ENCODE measurements around the gene PJA2. TPM values are rescaled to one million over a fixed set of nuclear protein-coding genes. Genes with fewer than 3 reads are reported as not detected.

The PJA2 gene
- polyA plus RNA-seq, 4 donors, result 23.0 to 80.5 (median 31.8) TPM

DNA sequence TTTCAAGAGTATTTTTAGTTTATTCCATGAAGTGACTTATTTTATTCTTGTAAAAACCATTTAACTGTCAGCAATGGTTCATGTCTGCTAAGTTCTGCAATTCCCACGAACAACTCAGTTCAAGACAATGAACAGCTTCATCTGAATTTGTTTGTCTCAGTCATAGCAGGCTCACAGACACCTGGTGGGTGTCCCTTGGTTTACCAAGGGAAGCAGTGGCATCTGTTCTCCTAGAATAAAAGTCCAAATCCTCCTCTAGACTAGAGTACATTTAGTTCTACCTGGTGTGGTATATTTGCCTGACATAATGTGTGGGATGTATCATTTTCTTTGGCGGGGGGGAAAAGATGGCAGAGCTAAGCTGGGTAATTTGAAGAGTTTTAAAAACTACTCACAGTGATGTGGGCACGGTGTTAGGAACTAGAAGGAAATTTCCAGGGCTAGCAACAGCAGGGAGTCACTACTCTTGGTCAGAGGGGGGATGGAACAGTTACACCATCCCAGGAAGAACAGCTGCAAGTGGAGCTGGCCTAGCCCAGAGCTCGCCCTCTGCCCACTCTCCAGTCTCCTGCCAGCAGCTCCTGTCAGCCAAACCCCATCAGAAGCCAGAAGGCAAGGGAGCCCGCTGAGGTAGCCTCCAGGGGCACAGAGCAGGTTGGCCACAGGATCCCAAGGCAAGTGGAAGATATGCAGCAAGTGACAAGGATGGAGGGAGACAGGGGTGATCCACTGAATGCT, 100.3 kb downstream of the PJA2 start:
- WGBS, 3 donors, result 84 to 86% (median 85%) methylated on average over 5 of the region's 5 CpGs
- Histone ChIP-seq H3K9me3 (ENCODE audit: control insufficient read depth in 2 of 2, insufficient read depth in 1 of 2, low read depth in 1 of 2, low read length in 1 of 2) (peaks cover 0 to 2% of the 10 kb centered on the region in 2 donors), H3K4me3 (ENCODE audit: low read depth in 1 of 3, low read length in 3 of 3) (no peak overlapping the region), H3K27me3 (ENCODE audit: control insufficient read depth in 3 of 3, insufficient read depth in 3 of 3, low read length in 3 of 3) (no peaks in the 10 kb centered on the region), H3K36me3 (ENCODE audit: control insufficient read depth in 3 of 3, insufficient read depth in 2 of 3, low read depth in 1 of 3, low read length in 3 of 3) (no peaks in the 10 kb centered on the region), H3K27ac (ENCODE audit: low read depth in 1 of 3, low read length in 2 of 3) (no peak overlapping the region), H3K4me1 (ENCODE audit: control insufficient read depth in 3 of 3, insufficient read depth in 2 of 3, low read depth in 1 of 3, low read length in 2 of 3) (peaks cover 0 to 9% (median 0%) of the 10 kb centered on the region in 3 donors)
- no peak for FAIRE-seq
- DNase-seq, result no peak

DNA sequence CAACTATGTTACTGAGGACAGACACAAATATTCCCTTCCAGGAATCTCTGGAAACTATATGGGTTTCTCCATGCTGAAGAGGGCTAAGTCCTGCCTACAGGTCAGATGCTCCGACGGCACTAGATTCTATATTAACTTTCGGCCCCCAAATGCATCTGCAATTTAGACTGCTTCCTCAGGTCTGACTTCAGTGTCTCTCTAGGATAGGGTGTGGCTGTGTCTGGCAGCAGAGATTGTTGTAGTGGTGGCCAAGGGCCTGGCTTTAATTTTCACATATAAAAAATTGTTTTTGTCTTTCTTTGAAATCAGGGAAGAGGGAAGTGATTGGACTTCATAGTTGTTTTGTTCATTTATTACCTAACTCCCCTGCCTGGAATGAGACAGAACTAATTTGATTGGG, 101.8 kb downstream of the PJA2 start:
- H3K36me3 ChIP-seq (ENCODE audit: control insufficient read depth in 3 of 3, insufficient read depth in 2 of 3, low read depth in 1 of 3, low read length in 3 of 3), result no peaks in the 10 kb centered on the region
- no peak for DNase-seq
- no peak overlapping the region for H3K27ac ChIP-seq (ENCODE audit: low read depth in 1 of 3, low read length in 2 of 3)
- H3K9me3 ChIP-seq (ENCODE audit: control insufficient read depth in 2 of 2, insufficient read depth in 1 of 2, low read depth in 1 of 2, low read length in 1 of 2), result peaks cover 0 to 2% of the 10 kb centered on the region in 2 donors
- no peak overlapping the region for H3K4me3 ChIP-seq (ENCODE audit: low read depth in 1 of 3, low read length in 3 of 3)
- peaks cover 0 to 9% (median 0%) of the 10 kb centered on the region in 3 donors for H3K4me1 ChIP-seq (ENCODE audit: control insufficient read depth in 3 of 3, insufficient read depth in 2 of 3, low read depth in 1 of 3, low read length in 2 of 3)
- 92 to 97% (median 94%) methylated on average over 3 of the region's 3 CpGs for WGBS, 3 donors
- no peaks in the 10 kb centered on the region for H3K27me3 ChIP-seq (ENCODE audit: control insufficient read depth in 3 of 3, insufficient read depth in 3 of 3, low read length in 3 of 3)
- FAIRE-seq, result no peak

DNA sequence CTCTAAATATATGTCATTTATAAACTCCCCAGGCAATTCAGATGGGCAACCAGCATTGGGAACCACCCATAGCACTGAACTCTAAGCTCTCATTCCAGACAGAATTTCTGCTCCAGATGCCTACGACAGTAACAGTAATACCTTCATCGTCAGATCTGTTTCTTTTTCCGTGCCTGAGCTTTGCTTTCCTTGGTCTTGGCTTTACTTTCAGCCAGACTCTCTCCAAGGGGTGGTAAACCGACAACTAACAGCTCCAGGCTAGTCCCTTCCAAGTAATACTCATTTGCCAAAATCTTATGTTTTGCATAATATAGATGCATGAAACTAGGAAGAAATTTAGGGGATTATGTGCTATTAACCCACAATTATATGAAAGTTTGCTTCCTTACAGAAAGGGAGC, 102.3 kb downstream of the PJA2 start:
- no peak overlapping the region for H3K4me3 ChIP-seq (ENCODE audit: low read depth in 1 of 3, low read length in 3 of 3)
- 85 to 92% (median 91%) methylated on average over 4 of the region's 4 CpGs for WGBS, 3 donors
- H3K27me3 ChIP-seq (ENCODE audit: control insufficient read depth in 3 of 3, insufficient read depth in 3 of 3, low read length in 3 of 3), result no peaks in the 10 kb centered on the region
- no peaks in the 10 kb centered on the region for H3K36me3 ChIP-seq (ENCODE audit: control insufficient read depth in 3 of 3, insufficient read depth in 2 of 3, low read depth in 1 of 3, low read length in 3 of 3)
- H3K9me3 ChIP-seq (ENCODE audit: control insufficient read depth in 2 of 2, insufficient read depth in 1 of 2, low read depth in 1 of 2, low read length in 1 of 2), result peaks cover 0 to 2% of the 10 kb centered on the region in 2 donors
- FAIRE-seq (no peak), DNase-seq (no peak)
- H3K4me1 ChIP-seq (ENCODE audit: control insufficient read depth in 3 of 3, insufficient read depth in 2 of 3, low read depth in 1 of 3, low read length in 2 of 3), result peaks cover 0 to 9% (median 0%) of the 10 kb centered on the region in 3 donors
- no peak overlapping the region for H3K27ac ChIP-seq (ENCODE audit: low read depth in 1 of 3, low read length in 2 of 3)

DNA sequence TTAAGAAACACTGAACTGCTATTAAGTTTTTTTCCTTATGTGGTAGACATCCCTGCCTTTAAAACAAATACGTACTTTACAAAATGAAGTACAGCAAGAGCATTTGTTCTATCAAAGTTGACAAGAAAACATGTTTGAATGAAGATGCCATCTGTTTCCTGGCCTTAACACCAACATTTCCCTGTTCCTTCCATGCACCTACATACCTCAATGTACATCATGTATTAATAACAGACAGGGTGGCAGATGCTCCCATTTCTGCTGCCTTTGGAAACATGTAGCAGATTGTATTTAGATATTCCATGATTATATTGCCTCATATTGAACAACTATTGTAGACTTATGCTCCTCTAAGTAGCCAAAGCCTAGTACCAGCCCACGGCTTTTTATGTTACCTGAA, 104.4 kb downstream of the PJA2 start:
- Histone ChIP-seq H3K27ac (ENCODE audit: low read depth in 1 of 3, low read length in 2 of 3) (no peak overlapping the region), H3K36me3 (ENCODE audit: control insufficient read depth in 3 of 3, insufficient read depth in 2 of 3, low read depth in 1 of 3, low read length in 3 of 3) (no peaks in the 10 kb centered on the region), H3K4me1 (ENCODE audit: control insufficient read depth in 3 of 3, insufficient read depth in 2 of 3, low read depth in 1 of 3, low read length in 2 of 3) (peaks cover 0 to 4% (median 0%) of the 10 kb centered on the region in 3 donors), H3K9me3 (ENCODE audit: control insufficient read depth in 2 of 2, insufficient read depth in 1 of 2, low read depth in 1 of 2, low read length in 1 of 2) (no peaks in the 10 kb centered on the region), H3K27me3 (ENCODE audit: control insufficient read depth in 3 of 3, insufficient read depth in 3 of 3, low read length in 3 of 3) (no peaks in the 10 kb centered on the region), H3K4me3 (ENCODE audit: low read depth in 1 of 3, low read length in 3 of 3) (no peak overlapping the region)
- FAIRE-seq (no peak), DNase-seq (no peak)
- WGBS, 3 donors, result 91 to 96% (median 95%) methylated on average over 2 of the region's 2 CpGs

DNA sequence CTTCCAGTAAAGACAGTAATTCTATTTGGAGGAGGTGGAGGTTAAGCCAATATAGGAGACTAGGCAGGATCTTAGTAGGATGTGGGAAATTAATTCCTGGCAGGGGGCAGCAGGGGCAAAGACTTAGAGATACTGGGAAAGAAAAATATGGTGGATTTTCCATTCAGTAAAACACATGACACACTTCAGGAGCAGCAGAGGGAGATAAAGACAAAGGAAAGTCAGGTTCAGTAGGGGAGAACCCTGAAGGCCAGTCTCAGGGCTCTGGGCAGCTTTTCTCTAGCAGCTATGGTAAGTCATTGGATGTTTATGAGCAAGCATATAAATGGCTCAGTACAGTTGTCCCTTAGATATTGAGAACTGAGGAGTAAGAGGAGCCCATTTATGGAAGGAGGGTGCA, 105.5 kb downstream of the PJA2 start:
- no peak for DNase-seq
- no peaks in the 10 kb centered on the region for H3K36me3 ChIP-seq (ENCODE audit: control insufficient read depth in 3 of 3, insufficient read depth in 2 of 3, low read depth in 1 of 3, low read length in 3 of 3)
- no peak overlapping the region for H3K27ac ChIP-seq (ENCODE audit: low read depth in 1 of 3, low read length in 2 of 3)
- H3K4me1 ChIP-seq (ENCODE audit: control insufficient read depth in 3 of 3, insufficient read depth in 2 of 3, low read depth in 1 of 3, low read length in 2 of 3), result no peaks in the 10 kb centered on the region
- H3K27me3 ChIP-seq (ENCODE audit: control insufficient read depth in 3 of 3, insufficient read depth in 3 of 3, low read length in 3 of 3), result no peaks in the 10 kb centered on the region
- no peak for FAIRE-seq
- H3K9me3 ChIP-seq (ENCODE audit: control insufficient read depth in 2 of 2, insufficient read depth in 1 of 2, low read depth in 1 of 2, low read length in 1 of 2), result no peaks in the 10 kb centered on the region
- no peak overlapping the region for H3K4me3 ChIP-seq (ENCODE audit: low read depth in 1 of 3, low read length in 3 of 3)

DNA sequence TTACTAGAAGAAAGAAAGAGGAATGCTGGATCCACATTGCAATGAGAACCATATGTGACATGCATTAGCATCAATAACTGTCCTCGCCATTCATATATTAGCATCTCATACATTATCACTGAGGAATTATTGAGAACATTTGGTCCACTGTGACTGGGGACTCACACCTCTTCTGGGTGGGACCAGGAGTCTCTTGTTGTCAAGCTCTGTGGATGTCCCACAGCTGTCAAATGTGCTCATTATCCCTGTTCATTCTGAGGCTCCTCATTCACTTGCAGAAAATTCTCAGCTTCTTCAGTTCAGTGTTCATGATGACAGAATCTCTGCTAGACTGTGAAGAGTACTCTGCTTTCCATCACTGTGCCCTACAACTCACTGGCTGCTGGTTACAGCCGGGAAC, 109.4 kb downstream of the PJA2 start:
- 83 to 94% (median 90%) methylated on average over 2 of the region's 2 CpGs for WGBS, 3 donors
- Histone ChIP-seq H3K27ac (ENCODE audit: low read depth in 1 of 3, low read length in 2 of 3) (no peak overlapping the region), H3K4me1 (ENCODE audit: control insufficient read depth in 3 of 3, insufficient read depth in 2 of 3, low read depth in 1 of 3, low read length in 2 of 3) (no peaks in the 10 kb centered on the region), H3K27me3 (ENCODE audit: control insufficient read depth in 3 of 3, insufficient read depth in 3 of 3, low read length in 3 of 3) (no peaks in the 10 kb centered on the region), H3K4me3 (ENCODE audit: low read depth in 1 of 3, low read length in 3 of 3) (no peak overlapping the region), H3K36me3 (ENCODE audit: control insufficient read depth in 3 of 3, insufficient read depth in 2 of 3, low read depth in 1 of 3, low read length in 3 of 3) (no peaks in the 10 kb centered on the region), H3K9me3 (ENCODE audit: control insufficient read depth in 2 of 2, insufficient read depth in 1 of 2, low read depth in 1 of 2, low read length in 1 of 2) (no peaks in the 10 kb centered on the region)
- no peak for DNase-seq
- FAIRE-seq, result no peak

DNA sequence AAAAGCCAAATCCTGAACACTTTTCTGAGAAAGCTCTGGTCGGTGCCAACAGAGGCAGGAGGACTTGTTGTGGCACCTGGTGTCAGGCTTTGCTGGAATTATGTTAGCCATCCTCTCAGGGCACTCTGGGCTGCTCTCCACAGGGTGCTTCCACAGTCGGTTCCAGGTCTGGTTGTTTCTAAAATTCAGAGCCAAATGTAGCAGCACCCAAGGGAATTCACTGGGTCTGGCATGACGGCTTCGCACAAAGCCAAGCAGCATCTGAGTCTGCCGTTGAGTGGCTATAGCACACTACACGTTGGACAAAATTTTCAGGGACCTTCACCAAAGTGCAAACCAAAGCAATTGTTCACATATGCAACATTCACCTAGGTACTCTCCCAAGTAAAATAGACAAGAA, 110.2 kb downstream of the PJA2 start:
- WGBS, 3 donors, result 79 to 83% (median 83%) methylated on average over 6 of the region's 6 CpGs
- no peaks in the 10 kb centered on the region for H3K36me3 ChIP-seq (ENCODE audit: control insufficient read depth in 3 of 3, insufficient read depth in 2 of 3, low read depth in 1 of 3, low read length in 3 of 3)
- no peaks in the 10 kb centered on the region for H3K4me1 ChIP-seq (ENCODE audit: control insufficient read depth in 3 of 3, insufficient read depth in 2 of 3, low read depth in 1 of 3, low read length in 2 of 3)
- no peak overlapping the region for H3K27ac ChIP-seq (ENCODE audit: low read depth in 1 of 3, low read length in 2 of 3)
- DNase-seq (no peak), FAIRE-seq (no peak)
- H3K4me3 ChIP-seq (ENCODE audit: low read depth in 1 of 3, low read length in 3 of 3), result no peak overlapping the region
- no peaks in the 10 kb centered on the region for H3K9me3 ChIP-seq (ENCODE audit: control insufficient read depth in 2 of 2, insufficient read depth in 1 of 2, low read depth in 1 of 2, low read length in 1 of 2)
- H3K27me3 ChIP-seq (ENCODE audit: control insufficient read depth in 3 of 3, insufficient read depth in 3 of 3, low read length in 3 of 3), result no peaks in the 10 kb centered on the region

DNA sequence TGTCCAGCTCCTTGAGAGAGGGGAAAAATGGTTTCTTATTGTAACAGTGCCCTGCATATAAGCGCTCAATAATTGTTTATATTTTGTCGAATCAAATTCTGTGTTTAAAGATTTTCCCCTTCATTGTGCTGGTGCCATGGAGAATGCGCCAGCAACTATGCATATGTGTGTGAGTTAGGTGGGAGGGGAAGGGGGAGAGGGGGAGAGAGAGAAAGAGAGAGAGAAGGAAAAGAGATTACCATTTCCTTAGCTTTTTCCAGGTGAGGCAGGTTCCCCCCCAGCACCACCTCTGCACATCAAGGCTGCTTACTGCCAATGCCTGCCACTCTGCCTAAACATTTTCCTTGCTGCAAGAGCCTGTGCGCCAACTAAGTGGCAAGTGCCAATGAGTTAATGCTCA, 111.0 kb downstream of the PJA2 start:
- no peaks in the 10 kb centered on the region for H3K36me3 ChIP-seq (ENCODE audit: control insufficient read depth in 3 of 3, insufficient read depth in 2 of 3, low read depth in 1 of 3, low read length in 3 of 3)
- H3K27ac ChIP-seq (ENCODE audit: low read depth in 1 of 3, low read length in 2 of 3), result no peak overlapping the region
- no peak for FAIRE-seq
- 45 to 93% (median 76%) methylated on average over 4 of the region's 4 CpGs for WGBS, 3 donors
- no peaks in the 10 kb centered on the region for H3K27me3 ChIP-seq (ENCODE audit: control insufficient read depth in 3 of 3, insufficient read depth in 3 of 3, low read length in 3 of 3)
- H3K4me1 ChIP-seq (ENCODE audit: control insufficient read depth in 3 of 3, insufficient read depth in 2 of 3, low read depth in 1 of 3, low read length in 2 of 3), result no peaks in the 10 kb centered on the region
- no peak overlapping the region for H3K4me3 ChIP-seq (ENCODE audit: low read depth in 1 of 3, low read length in 3 of 3)
- H3K9me3 ChIP-seq (ENCODE audit: control insufficient read depth in 2 of 2, insufficient read depth in 1 of 2, low read depth in 1 of 2, low read length in 1 of 2), result no peaks in the 10 kb centered on the region
- no peak for DNase-seq

DNA sequence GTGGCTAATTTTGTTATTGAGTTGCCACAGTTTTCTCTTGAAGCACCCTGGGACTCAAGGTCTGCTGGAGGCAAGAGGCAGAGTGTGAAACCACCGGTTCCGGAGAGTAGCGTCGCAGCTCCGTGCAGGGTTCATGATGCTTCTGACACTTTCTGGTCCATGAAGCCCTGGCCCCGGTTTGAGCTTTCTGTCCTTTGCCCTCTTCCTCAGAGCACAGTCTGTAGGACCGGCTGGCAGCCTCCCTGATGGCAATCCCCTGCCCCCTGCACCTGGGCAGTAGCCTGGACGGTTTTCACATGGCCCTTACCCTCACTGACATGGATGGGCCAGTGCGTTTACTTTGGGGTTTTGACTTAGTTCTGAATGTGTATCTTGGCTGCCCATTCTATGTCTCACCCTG, 111.9 kb downstream of the PJA2 start:
- Histone ChIP-seq H3K27ac (ENCODE audit: low read depth in 1 of 3, low read length in 2 of 3) (no peak overlapping the region), H3K27me3 (ENCODE audit: control insufficient read depth in 3 of 3, insufficient read depth in 3 of 3, low read length in 3 of 3) (no peaks in the 10 kb centered on the region), H3K36me3 (ENCODE audit: control insufficient read depth in 3 of 3, insufficient read depth in 2 of 3, low read depth in 1 of 3, low read length in 3 of 3) (no peaks in the 10 kb centered on the region), H3K4me1 (ENCODE audit: control insufficient read depth in 3 of 3, insufficient read depth in 2 of 3, low read depth in 1 of 3, low read length in 2 of 3) (no peaks in the 10 kb centered on the region), H3K9me3 (ENCODE audit: control insufficient read depth in 2 of 2, insufficient read depth in 1 of 2, low read depth in 1 of 2, low read length in 1 of 2) (no peaks in the 10 kb centered on the region), H3K4me3 (ENCODE audit: low read depth in 1 of 3, low read length in 3 of 3) (no peak overlapping the region)
- DNase-seq (no peak), FAIRE-seq (no peak)
- WGBS, 3 donors, result 74 to 83% (median 83%) methylated on average over 9 of the region's 9 CpGs

Measured in small intestine (tissue), 7 donors.